ENCODE data around the gene MYO18B. TPM values are rescaled to one million over a fixed set of nuclear protein-coding genes. Genes with fewer than 3 reads are reported as not detected.

The MYO18B gene
- total RNA-seq, result under 0.01 TPM in 1 of 2 replicates, not detected in the other

GRCh38 chr22:25741692-25742626 is at the start of gene MYO18B:
MYO18B (plus strand) TSS chr22:25742188; CDS start chr22:25761093, 18,905 bp downstream.

Other genes starting within 250 kb of the MYO18B start
- gene GRK3, start 177.5 kb upstream of the MYO18B start, total RNA-seq, result 0.56 and 5.0 TPM in 2 replicates

All from cardiac ventricle fibroblast (primary cell).